ENCODE measurements around the gene RAB18. TPM values are rescaled to one million over a fixed set of nuclear protein-coding genes. Genes with fewer than 3 reads are reported as not detected.

RAB18 gene
- total and polyA plus RNA-seq, 9 of the 15 experiments (the other 6 are each of a cell fraction or from before 2014, with no cell fraction given), result 10.5 to 46.3 (median 32.5) TPM

- BruUV-seq (replicated peaks), result no TSS peak
- Histone ChIP-seq H3K27ac (ENCODE audit: extremely low read depth, low read depth, low read length) (no peak overlapping the region), H3K4me1 (replicated peaks in 1 of 2; ENCODE audit: control insufficient read depth in 2 of 2, insufficient read depth in 2 of 2, low read length in 2 of 2) (no peaks in the 10 kb centered on the region), H3K9me3 (replicated peaks; ENCODE audit: control insufficient read depth, insufficient read depth, low read depth, low read length) (no peaks in the 10 kb centered on the region; the same call in 1 of the 2 replicates), H3K9ac (ENCODE audit: insufficient read depth in 1 of 2, low read depth in 2 of 2, low read length in 2 of 2) (no peak overlapping the region), H3K4me2 (ENCODE audit: insufficient read depth, low read length) (no peak overlapping the region), H3K4me3 (no peak overlapping the region), H3K79me2 (ENCODE audit: control insufficient read depth, insufficient read depth, low read length) (no peaks in the 10 kb centered on the region), H2AFZ (ENCODE audit: low read depth, low read length) (no peak overlapping the region), H4K20me1 (replicated peaks; ENCODE audit: control insufficient read depth, insufficient read depth, low read length) (no peaks in the 10 kb centered on the region), H3K27me3 (ENCODE audit: control insufficient read depth in 2 of 2, insufficient read depth in 2 of 2, low read length in 2 of 2) (no peaks in the 10 kb centered on the region), H3K36me3 (ENCODE audit: control insufficient read depth, insufficient read depth, low read length) (no peaks in the 10 kb centered on the region), H3K9me1 (ENCODE audit: control insufficient read depth, insufficient read depth, low read length) (no peaks in the 10 kb centered on the region)
- POLR2A ChIA-PET, result no interaction called here
- no peak for FAIRE-seq
- in situ Hi-C loops (cut with MboI) (no loop called here), intact Hi-C loops (cut with micrococcal nuclease) (no loop called here)
- CTCF ChIA-PET (ENCODE audit: low intra/inter-chr PET ratio), result no interaction called here
- TF ChIP-seq TAF15 (IDR thresholded peaks at IDR 0.05; ENCODE audit: low read depth, low read length), result no peak
- ATAC-seq, result no peak
- WGBS (ENCODE audit: insufficient coverage, low coverage, missing lambda C conversion rate), result 0% methylated on average over 1 of the region's 1 CpG
- no peak for DNase-seq (ENCODE audit: extremely low read depth in 1 of 4, low spot score in 3 of 4)
Observed at GRCh38 chr10:27494116-27494805, 9.8 kb upstream of the RAB18 start.

- Histone ChIP-seq H3K4me3 (no peak overlapping the region), H4K20me1 (replicated peaks; ENCODE audit: control insufficient read depth, insufficient read depth, low read length) (no peaks in the 10 kb centered on the region), H3K9me3 (replicated peaks; ENCODE audit: control insufficient read depth, insufficient read depth, low read depth, low read length) (no peaks in the 10 kb centered on the region; the same call in 1 of the 2 replicates), H3K4me1 (replicated peaks in 1 of 2; ENCODE audit: control insufficient read depth in 2 of 2, insufficient read depth in 2 of 2, low read length in 2 of 2) (no peaks in the 10 kb centered on the region), H3K9me1 (ENCODE audit: control insufficient read depth, insufficient read depth, low read length) (no peaks in the 10 kb centered on the region), H3K27me3 (ENCODE audit: control insufficient read depth in 2 of 2, insufficient read depth in 2 of 2, low read length in 2 of 2) (no peaks in the 10 kb centered on the region), H3K4me2 (ENCODE audit: insufficient read depth, low read length) (no peak overlapping the region), H3K27ac (ENCODE audit: extremely low read depth, low read depth, low read length) (no peak overlapping the region), H2AFZ (ENCODE audit: low read depth, low read length) (no peak overlapping the region), H3K9ac (ENCODE audit: insufficient read depth in 1 of 2, low read depth in 2 of 2, low read length in 2 of 2) (no peak overlapping the region), H3K79me2 (ENCODE audit: control insufficient read depth, insufficient read depth, low read length) (no peaks in the 10 kb centered on the region), H3K36me3 (ENCODE audit: control insufficient read depth, insufficient read depth, low read length) (no peaks in the 10 kb centered on the region)
- DNase-seq (ENCODE audit: extremely low read depth in 1 of 4, low spot score in 3 of 4) (no peak), FAIRE-seq (no peak), ATAC-seq (no peak)
- intact Hi-C loops (cut with micrococcal nuclease) (no loop called here), in situ Hi-C loops (cut with MboI) (no loop called here)
- WGBS (ENCODE audit: insufficient coverage, low coverage, missing lambda C conversion rate), result 4% methylated on average over 4 of the region's 4 CpGs
- POLR2A ChIA-PET, result no interaction called here
- CTCF ChIA-PET (ENCODE audit: low intra/inter-chr PET ratio), result no interaction called here
- BruUV-seq (replicated peaks), result no TSS peak
- TF ChIP-seq ZNF224 (CRISPR knock-in tag; IDR thresholded peaks at IDR 0.05) (no peak), NBN (IDR thresholded peaks at IDR 0.05; ENCODE audit: low read depth) (no peak), ZNF586 (CRISPR knock-in tag; conservative IDR thresholded peaks at IDR 0.05) (no peak), JUN (IDR thresholded peaks at IDR 0.05; ENCODE audit: borderline replicate concordance, low read depth, low read length) (no peak), JUN (CRISPR knock-in tag; IDR thresholded peaks at IDR 0.05; ENCODE audit: borderline replicate concordance) (no peak), ZMIZ1 (IDR thresholded peaks at IDR 0.05; ENCODE audit: low read depth in 2 of 2, low read length in 2 of 2) (no peak), IRF1 (CRISPR knock-in tag; IDR thresholded peaks at IDR 0.05; ENCODE audit: borderline replicate concordance) (no peak), THRAP3 (IDR thresholded peaks at IDR 0.05; ENCODE audit: borderline replicate concordance) (no peak), SREBF1 (IDR thresholded peaks at IDR 0.05; ENCODE audit: borderline replicate concordance, low read depth, low read length) (no peak)
Observed at GRCh38 chr10:27496137-27496536, 8.0 kb upstream of the RAB18 start.

All from K562 (cell line).